GM21528 (cell line): ENCODE data around the gene BPIFA3.

ENCODE experiments used
- ATAC-seq: cut with Tn5 transposase; IDR thresholded peaks from one replicate; pipeline ENCODE4 v1.9.1; 2021; ENCODE audit warnings: mild to moderate bottlenecking, moderate library complexity; ENCODE audit not compliant: unreplicated experiment, low FRiP score

The BPIFA3 gene

GRCh38 chr20:33211817-33212424 lies 5.2 kb upstream of the BPIFA3 start:
- no peak for ATAC-seq

GRCh38 chr20:33224399-33224798 lies 7.2 kb downstream of the BPIFA3 start:
- ATAC-seq, result no peak

- no peak for ATAC-seq
These were observed 12.7 kb downstream of the BPIFA3 start for GRCh38 chr20:33229843-33230242.

- no peak for ATAC-seq
These were observed 14.1 kb downstream of the BPIFA3 start for GRCh38 chr20:33231237-33231636.

GRCh38 chr20:33232486-33233072 lies 15.4 kb downstream of the BPIFA3 start:
- no peak for ATAC-seq

- no peak for ATAC-seq
These were observed 16.1 kb downstream of the BPIFA3 start for GRCh38 chr20:33233129-33233774.

- no peak for ATAC-seq
These were observed 16.9 kb downstream of the BPIFA3 start for GRCh38 chr20:33234050-33234449.

- no peak for ATAC-seq
These were observed 18.5 kb downstream of the BPIFA3 start, which contains the start of gene BPIFA1 for GRCh38 chr20:33235696-33236095. TSS of gene BPIFA1 (plus strand) at chr20:33235996. CDS start at chr20:33237712, 1,716 bp downstream.

- no peak for ATAC-seq
These were observed 19.2 kb downstream of the BPIFA3 start for GRCh38 chr20:33236351-33236750.

- ATAC-seq, result no peak
These were observed 20.8 kb downstream of the BPIFA3 start for GRCh38 chr20:33237989-33238388.

- no peak for ATAC-seq
These were observed 22.3 kb downstream of the BPIFA3 start for GRCh38 chr20:33239418-33239817.

GRCh38 chr20:33239979-33240736 lies 23.0 kb downstream of the BPIFA3 start:
- ATAC-seq, result no peak

- ATAC-seq, result no peak
These were observed 23.8 kb downstream of the BPIFA3 start for GRCh38 chr20:33240923-33241322.

GRCh38 chr20:33242319-33243100 lies 25.4 kb downstream of the BPIFA3 start:
- no peak for ATAC-seq

GRCh38 chr20:33246077-33246476 lies 28.9 kb downstream of the BPIFA3 start:
- ATAC-seq, result no peak

GRCh38 chr20:33249456-33249855 lies 32.3 kb downstream of the BPIFA3 start:
- no peak for ATAC-seq

- ATAC-seq, result no peak
These were observed 33.5 kb downstream of the BPIFA3 start for GRCh38 chr20:33250666-33251065.

GRCh38 chr20:33251496-33251895 lies 34.3 kb downstream of the BPIFA3 start:
- ATAC-seq, result no peak

- no peak for ATAC-seq
These were observed 35.3 kb downstream of the BPIFA3 start for GRCh38 chr20:33252460-33252859.

GRCh38 chr20:33255005-33255404 lies 37.9 kb downstream of the BPIFA3 start:
- no peak for ATAC-seq
